Testis (tissue), 2 donors: ENCODE data around the gene BRAF.

ENCODE experiments used
- POLR2A ChIP-seq: fragments of 450-650 bp; IDR thresholded peaks from one replicate; pipeline ENCODE4 v1.6.1; 2017; ENCODE audit warnings: antibody characterized with exemption, mild to moderate bottlenecking, moderate library complexity
- TF ChIP-seq, protein P1 (sequence below), 3 experiments: fragments of 450-650 bp in 2 of 3; fragments of 200-600 bp in 1 of 3; sonication (generic) in 1 of 3; IDR thresholded peaks; one replicate each; pipeline ENCODE4 v1.5.1; 2016 to 2019; ENCODE audit warnings: antibody characterized with exemption in 3 of 3, mild to moderate bottlenecking in 2 of 3, moderate library complexity in 1 of 3

DNA sequence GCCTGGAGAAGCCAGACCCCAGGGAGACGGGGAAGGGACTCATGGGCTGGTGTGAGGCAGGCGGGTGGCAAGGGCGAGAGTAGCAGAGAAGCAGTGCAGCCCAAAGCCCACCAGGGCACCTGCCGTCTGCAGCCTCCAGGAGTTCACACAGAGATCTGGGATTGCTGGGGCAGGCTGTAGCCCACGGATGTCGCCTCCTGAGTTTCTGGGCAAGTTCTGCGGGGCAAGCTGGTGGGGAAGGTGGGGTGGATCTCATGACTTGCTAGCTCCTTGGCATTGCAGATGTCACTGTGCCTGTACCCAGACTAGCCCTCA lies 246.0 kb downstream of the BRAF start:
- TF ChIP-seq, protein P1, sequence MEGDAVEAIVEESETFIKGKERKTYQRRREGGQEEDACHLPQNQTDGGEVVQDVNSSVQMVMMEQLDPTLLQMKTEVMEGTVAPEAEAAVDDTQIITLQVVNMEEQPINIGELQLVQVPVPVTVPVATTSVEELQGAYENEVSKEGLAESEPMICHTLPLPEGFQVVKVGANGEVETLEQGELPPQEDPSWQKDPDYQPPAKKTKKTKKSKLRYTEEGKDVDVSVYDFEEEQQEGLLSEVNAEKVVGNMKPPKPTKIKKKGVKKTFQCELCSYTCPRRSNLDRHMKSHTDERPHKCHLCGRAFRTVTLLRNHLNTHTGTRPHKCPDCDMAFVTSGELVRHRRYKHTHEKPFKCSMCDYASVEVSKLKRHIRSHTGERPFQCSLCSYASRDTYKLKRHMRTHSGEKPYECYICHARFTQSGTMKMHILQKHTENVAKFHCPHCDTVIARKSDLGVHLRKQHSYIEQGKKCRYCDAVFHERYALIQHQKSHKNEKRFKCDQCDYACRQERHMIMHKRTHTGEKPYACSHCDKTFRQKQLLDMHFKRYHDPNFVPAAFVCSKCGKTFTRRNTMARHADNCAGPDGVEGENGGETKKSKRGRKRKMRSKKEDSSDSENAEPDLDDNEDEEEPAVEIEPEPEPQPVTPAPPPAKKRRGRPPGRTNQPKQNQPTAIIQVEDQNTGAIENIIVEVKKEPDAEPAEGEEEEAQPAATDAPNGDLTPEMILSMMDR (IDR thresholded peaks at IDR 0.05), result no peak
- no peak for TF ChIP-seq POLR2A
